Loucy (cell line): ENCODE measurements around the gene FBXL19.

Source experiments
- H2AFZ ChIP-seq: fragments of 200-600 bp; sonication (generic); 2 replicates; pipeline ENCODE4 v1.6.0; 2016; ENCODE audit warnings: antibody characterized with exemption, mild to moderate bottlenecking, low read length, moderate library complexity
- H3F3A ChIP-seq: fragments of 200-600 bp; 2 replicates; pipeline ENCODE4 v1.6.0; 2016; ENCODE audit warnings: antibody characterized with exemption, low read depth, mild to moderate bottlenecking
- H3K27me3 ChIP-seq: fragments of 200-600 bp; sonication (generic); 2 replicates; pipeline ENCODE4 v1.6.1; 2014; ENCODE audit warnings: low read length, mild to moderate bottlenecking; ENCODE audit not compliant: insufficient read depth, poor library complexity, severe bottlenecking
- H3K36me3 ChIP-seq: fragments of 200-600 bp; sonication (generic); 2 replicates; pipeline ENCODE4 v1.6.1; 2016; ENCODE audit warnings: low read length; ENCODE audit not compliant: insufficient read depth
- H3K4me1 ChIP-seq: fragments of 200-600 bp; sonication (generic); 2 replicates; pipeline ENCODE4 v1.5.1; 2014; ENCODE audit warnings: low read length, mild to moderate bottlenecking; ENCODE audit not compliant: insufficient read depth, poor library complexity, severe bottlenecking
- H3K4me2 ChIP-seq: fragments of 200-600 bp; sonication (generic); 2 replicates; pipeline ENCODE4 v1.6.0; 2014; ENCODE audit warnings: antibody characterized with exemption, low read length, low read depth, mild to moderate bottlenecking; ENCODE audit not compliant: poor library complexity, severe bottlenecking
- H3K4me3 ChIP-seq: fragments of 200-600 bp; sonication (generic); 2 replicates; pipeline ENCODE4 v1.5.1; 2014; ENCODE audit warnings: low read length, mild to moderate bottlenecking, mixed read lengths; ENCODE audit not compliant: poor library complexity, severe bottlenecking
- H3K79me2 ChIP-seq: fragments of 200-600 bp; sonication (generic); 2 replicates; pipeline ENCODE4 v1.6.1; 2014; ENCODE audit warnings: low read length; ENCODE audit not compliant: insufficient read depth
- H3K9ac ChIP-seq: fragments of 200-600 bp; sonication (generic); 2 replicates; pipeline ENCODE4 v1.6.0; 2014; ENCODE audit warnings: mild to moderate bottlenecking, low read depth, low read length, moderate library complexity; ENCODE audit not compliant: poor library complexity, severe bottlenecking
- H3K9me2 ChIP-seq: fragments of 200-600 bp; sonication (generic); replicated peaks from 2 replicates; pipeline ENCODE4 v1.6.1; 2016; ENCODE audit warnings: low read depth, low read length, mixed read lengths
- H3K9me3 ChIP-seq: fragments of 200-600 bp; sonication (generic); 2 replicates; pipeline ENCODE4 v1.6.1; 2014; ENCODE audit warnings: mild to moderate bottlenecking, antibody characterized with exemption, low read length, low read depth; ENCODE audit not compliant: insufficient read depth
- H4K20me1 ChIP-seq: fragments of 200-600 bp; sonication (generic); 2 replicates; pipeline ENCODE4 v1.6.0; 2014; ENCODE audit warnings: antibody characterized with exemption, low read length, mild to moderate bottlenecking; ENCODE audit not compliant: insufficient read depth, poor library complexity, severe bottlenecking
- EZH2phosphoT487 ChIP-seq: fragments of 200-600 bp; IDR thresholded peaks from 2 replicates; pipeline ENCODE4 v1.6.1; 2018; ENCODE audit warnings: antibody characterized with exemption, mild to moderate bottlenecking, moderate library complexity, borderline replicate concordance
- TF ChIP-seq, protein P1 (sequence below): fragments of 200-600 bp; sonication (generic); conservative IDR thresholded peaks from 2 replicates; pipeline ENCODE4 v1.5.1; 2014; ENCODE audit warnings: mild to moderate bottlenecking, antibody characterized with exemption, low read length

Gene FBXL19

DNA sequence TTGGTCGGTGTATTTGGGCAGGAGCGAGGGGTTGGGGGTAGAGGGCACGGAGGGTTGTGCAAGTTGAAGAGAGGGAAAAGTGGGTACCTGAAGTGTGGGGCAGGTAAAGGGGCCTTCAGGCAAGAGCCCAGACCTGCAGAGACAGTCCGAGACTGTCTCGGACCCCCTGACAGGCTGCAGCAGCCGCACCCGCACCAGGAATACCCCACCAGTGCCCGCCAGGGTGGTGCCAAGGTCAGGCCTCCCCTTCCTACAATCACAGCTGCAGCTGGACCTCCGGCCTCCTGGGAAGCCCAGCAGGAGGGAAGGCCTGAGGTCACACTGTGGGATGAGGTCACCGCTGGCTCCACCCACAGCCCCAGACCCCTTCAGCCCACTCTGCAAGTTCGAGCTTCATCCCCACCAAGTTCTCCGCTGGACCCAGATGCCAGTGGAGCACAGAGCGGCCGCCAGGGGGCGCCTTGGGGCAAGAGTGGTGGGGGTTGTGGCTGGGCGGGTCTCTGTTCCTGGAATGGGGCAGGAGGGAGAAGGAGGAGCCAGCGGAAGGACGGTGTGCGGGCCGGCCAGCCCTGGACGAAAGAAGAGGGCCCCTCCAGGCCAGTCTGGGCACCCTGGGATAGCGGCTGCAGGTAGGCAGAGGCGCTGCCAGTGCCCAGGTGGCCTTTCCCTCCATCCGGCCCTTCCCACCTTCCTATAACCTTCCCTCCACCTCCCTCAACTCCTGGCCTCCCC is 61.5 kb downstream of the FBXL19 start, which contains the start of gene HSD3B7:
Gene HSD3B7, plus strand, starts transcription at position 539 of the 732 bp plus-strand sequence. CDS start 452 bp downstream, outside the sequence.
- Histone ChIP-seq H3K79me2 (no peaks in the 10 kb centered on the region), H3K4me1 (no peaks in the 10 kb centered on the region), H3K27me3 (no peaks in the 10 kb centered on the region), H3K9me3 (no peaks in the 10 kb centered on the region), H3K9me2 (no peaks in the 10 kb centered on the region), H4K20me1 (no peaks in the 10 kb centered on the region), H3K9ac (no peak within 1 kb of the TSS), H3K4me2 (no peak within 1 kb of the TSS), H3K36me3 (peaks cover 33% of the 10 kb centered on the region; the same call in 1 of the 2 replicates), H3K4me3 (no peak within 1 kb of the TSS), H2AFZ (no peak within 1 kb of the TSS), H3F3A (no peaks in the 10 kb centered on the region)
- TF ChIP-seq, protein P1, sequence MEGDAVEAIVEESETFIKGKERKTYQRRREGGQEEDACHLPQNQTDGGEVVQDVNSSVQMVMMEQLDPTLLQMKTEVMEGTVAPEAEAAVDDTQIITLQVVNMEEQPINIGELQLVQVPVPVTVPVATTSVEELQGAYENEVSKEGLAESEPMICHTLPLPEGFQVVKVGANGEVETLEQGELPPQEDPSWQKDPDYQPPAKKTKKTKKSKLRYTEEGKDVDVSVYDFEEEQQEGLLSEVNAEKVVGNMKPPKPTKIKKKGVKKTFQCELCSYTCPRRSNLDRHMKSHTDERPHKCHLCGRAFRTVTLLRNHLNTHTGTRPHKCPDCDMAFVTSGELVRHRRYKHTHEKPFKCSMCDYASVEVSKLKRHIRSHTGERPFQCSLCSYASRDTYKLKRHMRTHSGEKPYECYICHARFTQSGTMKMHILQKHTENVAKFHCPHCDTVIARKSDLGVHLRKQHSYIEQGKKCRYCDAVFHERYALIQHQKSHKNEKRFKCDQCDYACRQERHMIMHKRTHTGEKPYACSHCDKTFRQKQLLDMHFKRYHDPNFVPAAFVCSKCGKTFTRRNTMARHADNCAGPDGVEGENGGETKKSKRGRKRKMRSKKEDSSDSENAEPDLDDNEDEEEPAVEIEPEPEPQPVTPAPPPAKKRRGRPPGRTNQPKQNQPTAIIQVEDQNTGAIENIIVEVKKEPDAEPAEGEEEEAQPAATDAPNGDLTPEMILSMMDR: peak; percentile 86
- TF ChIP-seq EZH2phosphoT487: no peak

DNA sequence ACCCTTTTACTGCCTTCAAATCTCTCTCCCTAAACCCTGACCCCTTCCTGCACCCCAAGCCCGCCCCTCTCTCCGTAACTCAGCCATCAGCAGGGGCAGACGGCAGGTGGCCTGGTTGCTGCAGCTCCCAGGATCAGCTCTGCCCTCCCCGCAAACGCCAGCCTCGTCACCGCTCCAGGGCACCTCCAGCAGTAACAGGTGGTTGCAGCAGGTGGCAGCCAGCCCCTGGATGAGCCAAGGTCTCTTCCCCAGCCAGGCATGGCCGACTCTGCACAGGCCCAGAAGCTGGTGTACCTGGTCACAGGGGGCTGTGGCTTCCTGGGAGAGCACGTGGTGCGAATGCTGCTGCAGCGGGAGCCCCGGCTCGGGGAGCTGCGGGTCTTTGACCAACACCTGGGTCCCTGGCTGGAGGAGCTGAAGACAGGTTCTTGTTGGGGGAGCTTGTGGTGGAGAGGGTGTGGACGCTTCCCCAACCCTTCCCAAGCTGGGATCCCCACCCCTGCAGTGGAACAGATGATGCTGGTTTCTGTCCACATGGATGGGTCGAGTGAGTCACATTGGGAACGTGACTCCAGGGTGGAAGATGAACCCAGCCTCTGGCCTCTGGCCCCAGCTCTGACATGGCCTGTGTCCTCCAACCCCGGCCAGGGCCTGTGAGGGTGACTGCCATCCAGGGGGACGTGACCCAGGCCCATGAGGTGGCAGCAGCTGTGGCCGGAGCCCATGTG is 62.2 kb downstream of the FBXL19 start:
- H3K4me3 ChIP-seq: no peak overlapping the region

DNA sequence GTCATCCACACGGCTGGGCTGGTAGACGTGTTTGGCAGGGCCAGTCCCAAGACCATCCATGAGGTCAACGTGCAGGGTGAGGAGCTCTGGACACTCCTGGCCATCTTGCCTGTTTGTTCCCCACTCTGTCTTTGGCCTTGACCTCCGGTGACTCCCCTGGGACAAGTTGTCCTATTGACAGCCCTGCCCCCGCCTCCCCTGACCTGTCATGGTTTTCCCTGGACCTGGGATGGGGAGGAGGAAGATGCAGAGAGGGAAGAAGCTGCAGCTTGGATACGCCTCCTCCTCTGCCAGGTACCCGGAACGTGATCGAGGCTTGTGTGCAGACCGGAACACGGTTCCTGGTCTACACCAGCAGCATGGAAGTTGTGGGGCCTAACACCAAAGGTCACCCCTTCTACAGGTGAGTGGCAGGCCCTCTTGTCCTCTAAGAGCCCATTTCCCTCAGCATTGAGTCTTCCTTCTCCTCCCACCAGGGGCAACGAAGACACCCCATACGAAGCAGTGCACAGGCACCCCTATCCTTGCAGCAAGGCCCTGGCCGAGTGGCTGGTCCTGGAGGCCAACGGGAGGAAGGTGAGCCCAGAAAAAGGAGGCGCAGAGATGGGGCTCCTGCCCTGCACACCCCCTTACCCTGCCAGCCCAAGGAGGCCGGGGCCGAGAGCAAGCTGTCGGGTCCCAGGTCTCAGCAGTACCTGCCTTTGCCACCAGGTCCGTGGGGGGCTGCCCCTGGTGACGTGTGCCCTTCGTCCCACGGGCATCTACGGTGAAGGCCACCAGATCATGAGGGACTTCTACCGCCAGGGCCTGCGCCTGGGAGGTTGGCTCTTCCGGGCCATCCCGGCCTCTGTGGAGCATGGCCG is 63.0 kb downstream of the FBXL19 start:
- Histone ChIP-seq H3K36me3 (peaks cover 20% of the 10 kb centered on the region; the same call in 1 of the 2 replicates), H3K4me2 (no peak overlapping the region), H3K9ac (no peak overlapping the region), H3K9me2 (no peaks in the 10 kb centered on the region), H3K79me2 (no peaks in the 10 kb centered on the region), H3K4me3 (no peak overlapping the region), H3K9me3 (no peaks in the 10 kb centered on the region), H2AFZ (no peak overlapping the region), H4K20me1 (no peaks in the 10 kb centered on the region), H3F3A (no peaks in the 10 kb centered on the region), H3K4me1 (no peaks in the 10 kb centered on the region), H3K27me3 (no peaks in the 10 kb centered on the region)
- no peak for TF ChIP-seq EZH2phosphoT487
- TF ChIP-seq, protein P1: no peak

More for the DNA sequence above, 62.2 kb downstream of the FBXL19 start:
- no peaks in the 10 kb centered on the region for H3K27me3 ChIP-seq
- H3K4me2 ChIP-seq: no peak overlapping the region
- no peak for TF ChIP-seq EZH2phosphoT487
- TF ChIP-seq, protein P1: no peak
- no peak overlapping the region for H2AFZ ChIP-seq
- no peak overlapping the region for H3K9ac ChIP-seq
- no peaks in the 10 kb centered on the region for H3K4me1 ChIP-seq
- peaks cover 26% of the 10 kb centered on the region; the same call in 1 of the 2 replicates for H3K36me3 ChIP-seq
- no peaks in the 10 kb centered on the region for H3F3A ChIP-seq
- H3K9me3 ChIP-seq: no peaks in the 10 kb centered on the region
- H4K20me1 ChIP-seq: no peaks in the 10 kb centered on the region
- no peaks in the 10 kb centered on the region for H3K9me2 ChIP-seq
- H3K79me2 ChIP-seq: no peaks in the 10 kb centered on the region
